GM12892 (cell line): ENCODE measurements around the gene BCL7C. TPM values are rescaled to one million over a fixed set of nuclear protein-coding genes. Genes with fewer than 3 reads are reported as not detected.
"Not testable (repeated sequence)": the region's sequence is repeated elsewhere in the genome, so short reads cannot be mapped to it uniquely, and the experiment has no call there.

Source experiments
- DNase-seq: peaks from one replicate; pipeline ENCODE4 v3.0.0; 2011; ENCODE audit not compliant: insufficient read length
- FAIRE-seq: peaks from 2 replicates; lab custom pipeline; 2011; peaks lifted over from hg19 to GRCh38; lab: Jason Lieb, UNC
- POLR2A ChIP-seq: IDR thresholded peaks from 2 replicates; pipeline ENCODE4 v1.6.1; 2011; ENCODE audit warnings: low read depth, low read length, control low read depth
- POLR2AphosphoS5 ChIP-seq: IDR thresholded peaks from 2 replicates; pipeline ENCODE4 v1.6.1; 2011; ENCODE audit warnings: low read depth, low read length, control low read depth
- TAF1 ChIP-seq: IDR thresholded peaks from 2 replicates; pipeline ENCODE4 v1.6.1; 2011; ENCODE audit warnings: low read depth, mild to moderate bottlenecking, control low read depth, low read length, borderline replicate concordance
- polyA plus RNA-seq: library from polyadenylated mRNA; unstranded; fragments of >200 nt; gene quantifications from one replicate; pipeline ENCODE4 v1.2.1, GENCODE V29; 2012; ENCODE audit warnings: missing spikeins, inconsistent platforms; ENCODE audit not compliant: missing spikeins

The BCL7C gene
- 8.2 TPM for polyA plus RNA-seq

- DNase-seq (peak; percentile 82), FAIRE-seq (peak; percentile 82)
- TF ChIP-seq POLR2AphosphoS5: no peak
- TF ChIP-seq POLR2A: peak; percentile 73; the same call in 1 of the 2 replicates
- TF ChIP-seq TAF1: no peak
These were observed at the start of gene BCL7C for GRCh38 chr16:30893744-30894539. Gene BCL7C, minus strand, starts transcription at chr16:30894077. Its CDS starts 133 bp downstream, at chr16:30893944.

GRCh38 chr16:30942426-30942806, 48.5 kb upstream of the BCL7C start:
- FAIRE-seq (no peak), DNase-seq (no peak)
- TF ChIP-seq TAF1 (no peak), POLR2AphosphoS5 (no peak), POLR2A (no peak)

GRCh38 chr16:30941600-30942425, 47.9 kb upstream of the BCL7C start:
- peak; percentile 96 for FAIRE-seq
- no peak for TF ChIP-seq TAF1
- no peak for TF ChIP-seq POLR2A
- TF ChIP-seq POLR2AphosphoS5: no peak
- DNase-seq: peak; percentile 96

- DNase-seq, FAIRE-seq: not testable (repeated sequence)
These were observed 45.7 kb upstream of the BCL7C start for GRCh38 chr16:30939571-30939970.

GRCh38 chr16:30937692-30938091, 43.8 kb upstream of the BCL7C start:
- no peak for TF ChIP-seq POLR2A
- no peak for TF ChIP-seq POLR2AphosphoS5
- no peak for TF ChIP-seq TAF1
- FAIRE-seq (no peak), DNase-seq (no peak)

GRCh38 chr16:30934827-30935557, 41.1 kb upstream of the BCL7C start:
- no peak for DNase-seq
- FAIRE-seq: no peak
- TF ChIP-seq TAF1 (no peak), POLR2AphosphoS5 (no peak), POLR2A (no peak)

GRCh38 chr16:30931068-30931650, 37.3 kb upstream of the BCL7C start:
- FAIRE-seq (no peak), DNase-seq (no peak)
- TF ChIP-seq POLR2AphosphoS5: no peak
- no peak for TF ChIP-seq POLR2A
- no peak for TF ChIP-seq TAF1

- TF ChIP-seq POLR2AphosphoS5: no peak
- no peak for TF ChIP-seq POLR2A
- no peak for TF ChIP-seq TAF1
- DNase-seq: no peak
These were observed 36.3 kb upstream of the BCL7C start for GRCh38 chr16:30930160-30930571.

GRCh38 chr16:30929167-30929566, 35.3 kb upstream of the BCL7C start:
- FAIRE-seq (no peak), DNase-seq (no peak)
- TF ChIP-seq POLR2A (no peak), POLR2AphosphoS5 (no peak), TAF1 (no peak)

More at GRCh38 chr16:30930160-30930571, 36.3 kb upstream of the BCL7C start:
- no peak for FAIRE-seq

- FAIRE-seq (no peak), DNase-seq (no peak)
- no peak for TF ChIP-seq POLR2A
- TF ChIP-seq TAF1: no peak
- TF ChIP-seq POLR2AphosphoS5: no peak
These were observed 34.5 kb upstream of the BCL7C start for GRCh38 chr16:30928390-30928789.
